Trophoblast cell (in vitro differentiated cells and primary cell): ENCODE results near the gene MAP2K5.
"Not testable (repeated sequence)": the region's sequence is repeated elsewhere in the genome, so short reads cannot be mapped to it uniquely, and the experiment has no call there.

Source experiments
- DNase-seq, 2 donors: peaks; one replicate each; pipeline ENCODE4 v3.0.0-alpha.2; 2016
- H2AFZ ChIP-seq: 2 replicates; pipeline ENCODE4 v1.6.1; 2013; ENCODE audit warnings: low read length, moderate library complexity, mild to moderate bottlenecking; ENCODE audit not compliant: insufficient read depth, poor library complexity
- H2AK5ac ChIP-seq: 2 replicates; pipeline ENCODE4 v1.6.1; 2013; ENCODE audit warnings: mild to moderate bottlenecking, low read length
- H2BK120ac ChIP-seq: 2 replicates; pipeline ENCODE4 v1.6.1; 2013; ENCODE audit warnings: low read length, mild to moderate bottlenecking, moderate library complexity; ENCODE audit not compliant: insufficient read depth, poor library complexity
- H2BK12ac ChIP-seq: 2 replicates; pipeline ENCODE4 v1.6.1; 2013; ENCODE audit warnings: mild to moderate bottlenecking, low read length, moderate library complexity
- H2BK5ac ChIP-seq: 2 replicates; pipeline ENCODE4 v1.6.1; 2013; ENCODE audit warnings: low read length, low read depth, moderate library complexity, mild to moderate bottlenecking; ENCODE audit not compliant: poor library complexity
- H3K14ac ChIP-seq: 2 replicates; pipeline ENCODE4 v1.6.1; 2013; ENCODE audit warnings: mild to moderate bottlenecking, low read length
- H3K18ac ChIP-seq: 2 replicates; pipeline ENCODE4 v1.6.1; 2013; ENCODE audit warnings: mild to moderate bottlenecking, low read length
- H3K23ac ChIP-seq: 2 replicates; pipeline ENCODE4 v1.6.1; 2013; ENCODE audit warnings: low read length
- H3K27ac ChIP-seq: 2 replicates; pipeline ENCODE4 v1.5.1; 2013; ENCODE audit warnings: low read depth, mild to moderate bottlenecking, inconsistent platforms, low read length, moderate library complexity
- H3K27me3 ChIP-seq: 2 replicates; pipeline ENCODE4 v1.6.1; 2013; ENCODE audit warnings: inconsistent platforms, mild to moderate bottlenecking, low read length, moderate library complexity; ENCODE audit not compliant: insufficient read depth
- H3K36me3 ChIP-seq, 2 experiments: 1 replicate in 1 of 2; 2 replicates in 1 of 2; pipeline ENCODE4 v1.6.1; 2013; ENCODE audit warnings: low read length in 2 of 2, mild to moderate bottlenecking in 2 of 2, moderate library complexity in 1 of 2; ENCODE audit not compliant: insufficient read depth in 2 of 2, control insufficient read depth in 1 of 2
- H3K4ac ChIP-seq: 2 replicates; pipeline ENCODE4 v1.6.1; 2013; ENCODE audit warnings: low read depth, mild to moderate bottlenecking, low read length, moderate library complexity
- H3K4me1 ChIP-seq, 2 experiments: 1 replicate in 1 of 2; 2 replicates in 1 of 2; pipeline ENCODE4 v1.6.1; 2013; ENCODE audit warnings: low read length in 2 of 2, mild to moderate bottlenecking in 2 of 2, moderate library complexity in 1 of 2; ENCODE audit not compliant: insufficient read depth in 2 of 2, control insufficient read depth in 1 of 2
- H3K4me2 ChIP-seq: 2 replicates; pipeline ENCODE4 v1.6.1; 2013; ENCODE audit warnings: inconsistent platforms, mild to moderate bottlenecking, low read length, moderate library complexity
- H3K4me3 ChIP-seq: 2 replicates; pipeline ENCODE4 v1.5.1; 2013; ENCODE audit warnings: mild to moderate bottlenecking, low read depth, low read length, inconsistent platforms
- H3K79me1 ChIP-seq: one replicate; pipeline ENCODE4 v1.6.1; 2013; ENCODE audit warnings: low read length
- H3K79me2 ChIP-seq: 2 replicates; pipeline ENCODE4 v1.6.1; 2013; ENCODE audit warnings: low read length, mild to moderate bottlenecking; ENCODE audit not compliant: control insufficient read depth, insufficient read depth, poor library complexity
- H3K9ac ChIP-seq: 2 replicates; pipeline ENCODE4 v1.6.1; 2013; ENCODE audit warnings: mild to moderate bottlenecking, low read length
- H3K9me3 ChIP-seq: 2 replicates; pipeline ENCODE4 v1.6.1; 2013; ENCODE audit warnings: low read depth, mild to moderate bottlenecking, control low read depth, inconsistent platforms, low read length; ENCODE audit not compliant: insufficient read depth
- H4K12ac ChIP-seq: 2 replicates; pipeline ENCODE4 v1.6.1; 2013; ENCODE audit warnings: low read depth, mild to moderate bottlenecking, low read length, moderate library complexity
- H4K8ac ChIP-seq: 2 replicates; pipeline ENCODE4 v1.6.1; 2013; ENCODE audit warnings: low read depth, mild to moderate bottlenecking, low read length, moderate library complexity
- H4K91ac ChIP-seq: one replicate; pipeline ENCODE4 v1.6.1; 2013; ENCODE audit warnings: low read depth, mild to moderate bottlenecking, low read length, moderate library complexity
- WGBS: extraction: QIAGEN DNeasy Blood & Tissue Kit; methylation state at CpG from one replicate; pipeline ENCODE4 v1.1.7; 2013; ENCODE audit warnings: missing lambda C conversion rate; ENCODE audit not compliant: insufficient read length, insufficient coverage; ENCODE audit errors: extremely low coverage; 5-methylcytosine and 5-hydroxymethylcytosine counted together

The MAP2K5 gene

DNA sequence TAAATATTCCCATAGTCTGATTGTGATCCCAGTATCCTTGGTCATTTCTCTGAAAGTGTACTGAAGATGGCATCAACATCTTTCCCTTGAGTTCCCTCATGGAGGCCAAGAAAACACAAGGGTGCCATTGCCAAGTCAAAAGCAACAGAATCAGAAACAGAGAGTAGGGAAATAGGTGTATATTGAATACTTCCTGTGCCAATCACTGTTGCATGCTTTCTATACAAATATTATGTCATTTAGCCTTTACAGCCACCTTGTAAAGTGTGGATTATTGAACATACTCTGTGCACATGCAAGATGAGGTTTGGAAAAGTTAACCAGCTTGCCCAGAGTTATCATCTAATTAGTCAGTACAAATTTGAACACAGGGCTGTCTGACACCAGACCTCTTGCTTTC, 117.9 kb downstream of the MAP2K5 start:
- no peak overlapping the region for H2BK120ac ChIP-seq

DNA sequence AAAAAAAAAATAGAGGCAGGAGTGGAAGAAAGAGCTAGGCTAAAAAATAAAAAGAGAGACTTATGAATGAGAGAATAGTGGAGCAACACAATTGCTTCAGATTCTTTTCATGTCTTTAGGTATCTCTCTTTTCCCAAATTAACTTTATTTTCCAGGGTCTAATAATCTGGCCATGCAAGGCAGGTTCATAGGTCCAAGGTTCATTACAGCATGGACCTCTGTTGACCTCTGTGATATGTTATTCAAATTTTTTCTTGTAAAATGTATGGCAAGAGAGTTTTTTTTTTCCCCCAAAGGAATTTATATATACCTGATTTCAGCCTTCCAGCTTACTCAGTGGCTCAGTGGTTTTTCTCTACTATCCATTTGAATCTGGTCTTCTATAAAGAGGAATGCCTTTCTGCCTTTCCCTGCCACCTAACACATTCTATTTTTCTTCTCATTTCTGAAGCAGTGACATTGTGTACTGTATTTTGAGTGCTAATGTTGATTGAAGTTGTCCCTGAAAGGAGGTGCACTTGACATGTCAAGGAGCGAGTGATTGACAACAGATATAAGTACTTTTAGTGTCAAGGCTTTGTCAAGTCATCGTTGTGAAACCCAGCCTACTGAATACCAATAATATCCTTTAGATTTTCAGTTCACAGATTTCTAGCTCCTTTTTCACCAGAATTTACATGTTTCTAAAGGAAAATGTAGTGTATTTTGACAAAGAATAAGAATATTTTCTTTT, 118.5 kb downstream of the MAP2K5 start:
- Histone ChIP-seq H3K23ac (no peak overlapping the region), H2AK5ac (no peak overlapping the region), H3K14ac (no peak overlapping the region), H4K12ac (no peak overlapping the region), H2BK120ac (no peak overlapping the region), H3K4ac (no peak overlapping the region), H2AFZ (no peak overlapping the region), H3K27ac (no peak overlapping the region), H3K79me1 (no peaks in the 10 kb centered on the region), H3K36me3 (no peaks in the 10 kb centered on the region), H4K91ac (no peak overlapping the region), H3K9me3 (no peaks in the 10 kb centered on the region), H3K4me1 (no peaks in the 10 kb centered on the region), H3K9ac (no peak overlapping the region), H4K8ac (no peak overlapping the region), H3K79me2 (no peaks in the 10 kb centered on the region), H2BK5ac (no peak overlapping the region), H2BK12ac (no peak overlapping the region), H3K27me3 (no peaks in the 10 kb centered on the region), H3K4me2 (no peak overlapping the region), H3K4me3 (no peak overlapping the region), H3K18ac (no peak overlapping the region)
- WGBS: no CpG with 5 or more reads among the region's 2 CpGs
- no peak for DNase-seq

More for the DNA sequence above, 117.9 kb downstream of the MAP2K5 start:
- Histone ChIP-seq H2AK5ac (no peak overlapping the region), H3K27me3 (no peaks in the 10 kb centered on the region), H3K9me3 (no peaks in the 10 kb centered on the region), H4K91ac (no peak overlapping the region), H3K79me2 (no peaks in the 10 kb centered on the region), H3K79me1 (no peaks in the 10 kb centered on the region), H2BK12ac (no peak overlapping the region), H4K8ac (no peak overlapping the region), H3K9ac (no peak overlapping the region), H3K4me1 (no peaks in the 10 kb centered on the region), H2BK5ac (no peak overlapping the region), H4K12ac (no peak overlapping the region), H3K27ac (no peak overlapping the region), H2AFZ (no peak overlapping the region), H3K18ac (no peak overlapping the region), H3K4ac (no peak overlapping the region), H3K23ac (no peak overlapping the region), H3K14ac (no peak overlapping the region), H3K4me3 (no peak overlapping the region), H3K36me3 (no peaks in the 10 kb centered on the region), H3K4me2 (no peak overlapping the region)
- DNase-seq: no peak

DNA sequence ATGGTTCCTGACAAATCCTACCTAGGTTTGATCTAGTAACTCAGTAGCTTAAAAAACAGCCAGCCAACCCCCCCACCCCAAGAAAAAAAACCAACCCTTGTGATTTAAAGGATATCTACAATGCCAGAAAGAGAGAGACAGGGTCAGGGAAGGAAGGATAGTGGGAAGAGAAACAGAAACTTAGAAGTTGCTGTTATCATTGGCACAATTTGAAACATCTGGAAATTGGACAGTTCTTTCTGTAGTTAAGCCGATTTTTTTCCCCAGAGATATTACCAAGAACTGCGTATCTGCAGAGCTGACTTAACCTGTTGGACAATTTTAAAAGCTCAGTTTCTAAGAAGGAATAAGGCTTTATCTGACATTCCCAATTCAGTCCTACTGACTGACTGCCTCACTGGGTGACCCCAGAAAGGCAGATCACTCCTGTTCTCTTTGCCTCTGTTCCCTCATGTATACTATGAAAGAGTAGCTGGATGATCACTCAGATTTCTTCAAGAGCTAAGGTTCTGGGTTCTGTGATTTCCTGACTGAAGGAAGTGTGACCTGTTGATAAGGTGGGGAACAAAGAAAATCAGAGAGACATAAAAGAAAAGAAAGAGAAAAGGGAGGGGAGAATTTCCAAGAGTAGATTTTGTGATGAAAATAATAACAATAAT, 128.3 kb downstream of the MAP2K5 start:
- no peak for DNase-seq
- Histone ChIP-seq H3K4me1 (no peaks in the 10 kb centered on the region), H3K27ac (no peak overlapping the region), H2BK12ac (no peak overlapping the region), H3K4me3 (no peak overlapping the region), H3K4ac (no peak overlapping the region), H3K23ac (no peak overlapping the region), H4K8ac (no peak overlapping the region), H3K27me3 (no peaks in the 10 kb centered on the region), H4K12ac (no peak overlapping the region), H3K9ac (no peak overlapping the region), H4K91ac (no peak overlapping the region), H2BK5ac (no peak overlapping the region), H3K4me2 (no peak overlapping the region), H2AFZ (no peak overlapping the region), H3K18ac (no peak overlapping the region), H3K36me3 (no peaks in the 10 kb centered on the region), H2BK120ac (no peak overlapping the region), H3K14ac (no peak overlapping the region), H3K9me3 (no peaks in the 10 kb centered on the region), H3K79me1 (no peaks in the 10 kb centered on the region), H3K79me2 (no peaks in the 10 kb centered on the region), H2AK5ac (no peak overlapping the region)
- WGBS: no CpG with 5 or more reads among the region's 2 CpGs

DNA sequence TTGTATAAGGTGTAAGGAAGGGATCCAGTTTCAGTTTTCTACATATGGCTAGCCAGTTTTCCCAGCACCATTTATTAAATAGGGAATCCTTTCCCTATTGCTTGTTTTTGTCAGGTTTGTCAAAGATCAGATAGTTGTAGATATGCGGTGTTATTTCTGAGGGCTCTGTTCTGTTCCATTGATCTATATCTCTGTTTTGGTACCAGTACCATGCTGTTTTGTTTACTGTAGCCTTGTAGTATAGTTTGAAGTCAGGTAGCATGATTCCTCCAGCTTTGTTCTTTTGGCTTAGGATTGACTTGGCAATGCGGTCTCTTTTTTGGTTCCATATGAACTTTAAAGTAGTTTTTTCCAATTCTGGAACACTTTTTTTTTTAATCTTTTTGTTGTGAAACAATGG, 130.3 kb downstream of the MAP2K5 start:
- no CpG with 5 or more reads among the region's 2 CpGs for WGBS
- H3K27ac ChIP-seq, H2AFZ ChIP-seq, H3K14ac ChIP-seq, H3K4me2 ChIP-seq, H3K9ac ChIP-seq, H3K79me1 ChIP-seq, H3K9me3 ChIP-seq, DNase-seq, H3K4ac ChIP-seq, H4K8ac ChIP-seq, H3K18ac ChIP-seq, H3K36me3 ChIP-seq, H4K12ac ChIP-seq, H2AK5ac ChIP-seq, H3K4me3 ChIP-seq, H2BK5ac ChIP-seq, H3K23ac ChIP-seq, H3K4me1 ChIP-seq, H2BK120ac ChIP-seq, H2BK12ac ChIP-seq, H4K91ac ChIP-seq, H3K79me2 ChIP-seq, H3K27me3 ChIP-seq: not testable (repeated sequence)
